A673 (cell line): ENCODE measurements around the gene P4HA1. TPM values are rescaled to one million over a fixed set of nuclear protein-coding genes. Genes with fewer than 3 reads are reported as not detected.
"Not testable (repeated sequence)": the region's sequence is repeated elsewhere in the genome, so short reads cannot be mapped to it uniquely, and the experiment has no call there.

Experiments
- BruUV-seq: library from RNA; stranded (reverse); fragments of 400-500 nt; replicated peaks from 2 replicates; lab custom pipeline; 2021; lab: Mats Ljungman, UMichigan
- CTCF ChIA-PET: fragments of 300-600 bp; sonication (Branson Sonifier 250); formaldehyde crosslinking; loops from one replicate; lab custom pipeline; 2022; ENCODE audit warnings: antibody characterized with exemption; lab: Charles Lee
- POLR2A ChIA-PET: fragments of 300-600 bp; sonication (Branson Sonifier 250); formaldehyde crosslinking; loops from one replicate; lab custom pipeline; 2022; ENCODE audit warnings: antibody characterized with exemption; ENCODE audit not compliant: low non-redundant PET; lab: Charles Lee
- DNase-seq: peaks from one replicate; pipeline ENCODE4 v3.0.0-alpha.2; 2015; ENCODE audit warnings: low spot score
- H3K27ac ChIP-seq: fragments of 200-600 bp; sonication (generic); 2 replicates; pipeline ENCODE4 v1.5.1; 2016; ENCODE audit warnings: mixed run types, low read depth, mild to moderate bottlenecking, mixed read lengths, antibody characterized with exemption, low read length; ENCODE audit not compliant: poor library complexity, severe bottlenecking
- H3K27me3 ChIP-seq: fragments of 200-600 bp; sonication (generic); replicated peaks from 2 replicates; pipeline ENCODE4 v1.6.1; 2017; ENCODE audit warnings: mixed run types, low read depth, mild to moderate bottlenecking, mixed read lengths, antibody characterized with exemption, low read length; ENCODE audit not compliant: insufficient read depth, poor library complexity
- H3K36me3 ChIP-seq: fragments of 200-600 bp; sonication (generic); 2 replicates; pipeline ENCODE4 v1.6.1; 2016; ENCODE audit warnings: mixed run types, mild to moderate bottlenecking, mixed read lengths, antibody characterized with exemption, low read length; ENCODE audit not compliant: insufficient read depth, poor library complexity, severe bottlenecking
- H3K4me1 ChIP-seq: fragments of 200-600 bp; sonication (generic); 2 replicates; pipeline ENCODE4 v1.6.1; 2017; ENCODE audit warnings: mixed run types, mild to moderate bottlenecking, mixed read lengths, antibody characterized with exemption, low read length; ENCODE audit not compliant: insufficient read depth, poor library complexity, severe bottlenecking
- H3K4me3 ChIP-seq: fragments of 200-600 bp; sonication (generic); 2 replicates; pipeline ENCODE4 v1.5.1; 2016; ENCODE audit warnings: low read depth, mixed run types, mild to moderate bottlenecking, mixed read lengths, low read length; ENCODE audit not compliant: poor library complexity, severe bottlenecking
- H3K9me3 ChIP-seq: fragments of 200-600 bp; sonication (generic); 2 replicates; pipeline ENCODE4 v1.6.1; 2016; ENCODE audit warnings: mixed run types, low read depth, mild to moderate bottlenecking, mixed read lengths, antibody characterized with exemption, low read length; ENCODE audit not compliant: poor library complexity, severe bottlenecking
- CTCF ChIP-seq: fragments of 300-800, 200-600 bp; sonication (generic); conservative IDR thresholded peaks from 2 replicates; pipeline ENCODE4 v1.5.1; 2017; ENCODE audit warnings: low read depth, mild to moderate bottlenecking, antibody characterized with exemption, low read length, moderate library complexity, mixed read lengths
- EZH2 ChIP-seq: fragments of 200-600 bp; sonication (generic); IDR thresholded peaks from 2 replicates; pipeline ENCODE4 v1.6.1; 2017; ENCODE audit warnings: borderline replicate concordance, low read depth, mild to moderate bottlenecking, mixed read lengths, antibody characterized with exemption, low read length; ENCODE audit not compliant: poor library complexity, severe bottlenecking
- intact Hi-C: fragments of 100-400 bp; cut with micrococcal nuclease; formaldehyde crosslinking; loops from one replicate; pipeline ENCODE4 v1.10.0; 2022; ENCODE audit not compliant: unreplicated experiment
- total RNA-seq: library from RNA; stranded (reverse); gene quantifications from 2 replicates; pipeline ENCODE4 v1.2.3, GENCODE V29; 2021

P4HA1 gene
- total RNA-seq, 1 experiment from 2014 or later = 36.5 TPM

GRCh38 chr10:73039635-73040034 lies 57.0 kb downstream of the P4HA1 start:
- no peaks in the 10 kb centered on the region for H3K9me3 ChIP-seq
- no peak overlapping the region for H3K27ac ChIP-seq
- ChIA-PET POLR2A (no interaction called here), CTCF (interaction anchor here (0.7 kb wide), 1 partner anchor 138 kb away, joined by 5 read pairs; no protein-coding TSS in a partner anchor)
- no peak overlapping the region for H3K4me3 ChIP-seq
- H3K27me3 ChIP-seq = no peaks in the 10 kb centered on the region
- DNase-seq = peak; percentile 26
- H3K4me1 ChIP-seq = peaks cover 17% of the 10 kb centered on the region
- no peak for TF ChIP-seq CTCF
- no peak for TF ChIP-seq EZH2
- H3K36me3 ChIP-seq = peaks cover 3% of the 10 kb centered on the region
- no TSS peak for BruUV-seq
- intact Hi-C loops = no loop called here

- CTCF ChIA-PET, H3K4me3 ChIP-seq, H3K27ac ChIP-seq, H3K36me3 ChIP-seq, BruUV-seq, H3K9me3 ChIP-seq, POLR2A ChIA-PET, H3K27me3 ChIP-seq, intact Hi-C loops, DNase-seq, H3K4me1 ChIP-seq: not testable (repeated sequence)
Observed at GRCh38 chr10:73036285-73036684, 60.4 kb downstream of the P4HA1 start.

GRCh38 chr10:73032536-73032935 lies 64.1 kb downstream of the P4HA1 start:
- H3K27ac ChIP-seq = no peak overlapping the region
- POLR2A ChIA-PET = no interaction called here
- H3K27me3 ChIP-seq = no peaks in the 10 kb centered on the region
- no peak for DNase-seq
- H3K9me3 ChIP-seq = no peaks in the 10 kb centered on the region
- no peak overlapping the region for H3K4me3 ChIP-seq
- H3K4me1 ChIP-seq = no peaks in the 10 kb centered on the region
- no peak for TF ChIP-seq EZH2
- TF ChIP-seq CTCF = no peak
- CTCF ChIA-PET = no interaction called here
- intact Hi-C loops = no loop called here
- peaks cover 22% of the 10 kb centered on the region for H3K36me3 ChIP-seq
- no TSS peak for BruUV-seq

GRCh38 chr10:73026623-73027022 lies 70.0 kb downstream of the P4HA1 start:
- BruUV-seq, DNase-seq, H3K4me1 ChIP-seq, CTCF ChIA-PET, intact Hi-C loops, H3K9me3 ChIP-seq, H3K27ac ChIP-seq, H3K27me3 ChIP-seq, H3K4me3 ChIP-seq, POLR2A ChIA-PET: not testable (repeated sequence)
- H3K36me3 ChIP-seq = peaks cover 23% of the 10 kb centered on the region

- H3K4me1 ChIP-seq, H3K27me3 ChIP-seq, H3K4me3 ChIP-seq, DNase-seq, CTCF ChIA-PET, intact Hi-C loops, H3K9me3 ChIP-seq, H3K36me3 ChIP-seq, POLR2A ChIA-PET, BruUV-seq, H3K27ac ChIP-seq: not testable (repeated sequence)
Observed at GRCh38 chr10:73023455-73024070, 73.1 kb downstream of the P4HA1 start.

- POLR2A ChIA-PET, H3K9me3 ChIP-seq, H3K36me3 ChIP-seq, H3K27me3 ChIP-seq, CTCF ChIA-PET, BruUV-seq, H3K4me1 ChIP-seq, H3K27ac ChIP-seq, H3K4me3 ChIP-seq, DNase-seq, intact Hi-C loops: not testable (repeated sequence)
Observed at GRCh38 chr10:73022961-73023360, 73.7 kb downstream of the P4HA1 start.
